ENCODE data around the gene CYB5A.

- no peak for TF ChIP-seq POLR2A (IDR thresholded peaks at IDR 0.05; ENCODE audit: low read length)
- no peak for TF ChIP-seq CTCF (IDR thresholded peaks at IDR 0.05)
- TF ChIP-seq SMC3 (IDR thresholded peaks at IDR 0.05) = no peak
- TF ChIP-seq EP300 (IDR thresholded peaks at IDR 0.05) = no peak
- no peak for TF ChIP-seq BHLHE40 (IDR thresholded peaks at IDR 0.05; ENCODE audit: low read depth, low read length)
- TF ChIP-seq KDM1A (IDR thresholded peaks at IDR 0.05; ENCODE audit: low read depth) = no peak
- TF ChIP-seq CHD2 (IDR thresholded peaks at IDR 0.05; ENCODE audit: low read length, partially characterized antibody) = no peak
- TF ChIP-seq REST (IDR thresholded peaks at IDR 0.05) = no peak
- TF ChIP-seq JUN (IDR thresholded peaks at IDR 0.05) = no peak
- TF ChIP-seq ZFP36 (IDR thresholded peaks at IDR 0.05; ENCODE audit: borderline replicate concordance, partially characterized antibody) = no peak
These were observed 35.6 kb downstream of the CYB5A start for GRCh38 chr18:74256190-74256589.
